HTR-8/SVneo (cell line): ENCODE measurements around the gene TFDP1.

Experiments used
- DNase-seq: peaks from one replicate; pipeline ENCODE4 v3.0.0; 2011; ENCODE audit warnings: low spot score, mixed read lengths; ENCODE audit not compliant: insufficient read length
- FAIRE-seq: peaks from 2 replicates; lab custom pipeline; 2011; peaks lifted over from hg19 to GRCh38; lab: Jason Lieb, UNC

The TFDP1 gene

GRCh38 chr13:113671066-113672001 lies 86.8 kb downstream of the TFDP1 start:
- DNase-seq (no peak), FAIRE-seq (no peak)

GRCh38 chr13:113672002-113672651 lies 87.6 kb downstream of the TFDP1 start:
- DNase-seq (no peak), FAIRE-seq (no peak)
